HG03575 (cell line): ENCODE data around the gene BRD4.

Experiments used
- ATAC-seq: cut with Tn5 transposase; IDR thresholded peaks from one replicate; pipeline ENCODE4 v1.9.1; 2021; ENCODE audit not compliant: unreplicated experiment, insufficient number of reproducible peaks, low FRiP score; ENCODE audit errors: extremely low read depth

The BRD4 gene

DNA sequence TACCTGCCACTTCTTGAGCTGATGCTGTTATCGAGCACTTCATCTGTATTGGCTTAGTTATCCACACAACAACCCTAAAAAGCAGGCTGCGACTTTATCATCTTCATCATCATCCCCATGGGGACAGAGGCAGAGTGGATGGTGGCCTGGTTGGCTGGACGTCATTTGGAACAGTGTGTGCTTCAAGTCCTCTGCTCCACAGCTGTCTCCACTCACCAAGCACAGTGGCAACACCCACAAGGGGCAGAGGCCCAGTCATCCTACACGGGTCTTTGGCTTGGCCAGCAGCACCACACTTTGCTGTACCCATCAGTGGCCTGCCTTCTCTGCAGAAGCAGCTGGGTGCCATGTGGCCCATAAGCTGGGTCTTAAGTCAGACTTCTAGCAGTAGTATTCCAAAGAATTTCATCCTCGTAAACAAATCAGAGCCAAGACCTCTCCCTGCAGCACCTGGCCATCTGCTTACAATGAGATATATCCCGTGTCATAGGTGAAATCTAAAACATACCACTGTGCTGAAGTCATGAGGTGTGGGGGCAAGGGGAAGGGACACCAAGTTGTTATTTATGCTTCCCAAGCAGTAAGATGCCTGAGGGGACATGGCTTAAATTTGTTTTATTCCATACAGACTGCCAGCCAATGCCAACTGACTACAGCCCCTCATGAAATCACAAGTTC, 52.2 kb downstream of the BRD4 start:
- no peak for ATAC-seq

DNA sequence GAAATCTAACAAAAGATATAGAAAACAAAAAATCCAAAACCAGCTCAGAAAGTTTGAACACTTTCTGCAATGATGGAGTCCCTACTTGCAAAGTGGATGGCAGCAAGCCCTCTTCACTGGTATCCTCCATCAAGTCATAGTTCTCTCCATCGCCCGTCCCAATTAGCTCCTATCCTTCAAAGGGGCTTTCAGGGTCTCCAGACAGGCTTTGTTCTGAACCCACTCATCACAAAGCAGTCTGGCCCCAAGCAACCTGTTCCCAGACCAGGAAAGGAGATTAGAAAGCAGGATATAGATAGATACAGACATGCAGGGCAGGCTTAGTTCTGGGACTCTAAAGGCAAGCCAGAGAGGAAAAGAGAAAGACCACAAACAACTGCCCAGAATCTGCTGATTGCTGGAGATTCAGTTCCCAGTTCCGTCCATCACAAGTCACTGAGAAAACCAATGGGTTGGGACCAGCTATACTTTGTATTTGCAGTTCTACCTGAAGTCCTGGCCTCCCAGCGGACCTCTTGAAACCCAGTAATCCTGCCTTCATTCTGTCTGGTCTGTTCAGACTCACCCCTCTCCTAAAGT, 52.9 kb downstream of the BRD4 start:
- no peak for ATAC-seq

DNA sequence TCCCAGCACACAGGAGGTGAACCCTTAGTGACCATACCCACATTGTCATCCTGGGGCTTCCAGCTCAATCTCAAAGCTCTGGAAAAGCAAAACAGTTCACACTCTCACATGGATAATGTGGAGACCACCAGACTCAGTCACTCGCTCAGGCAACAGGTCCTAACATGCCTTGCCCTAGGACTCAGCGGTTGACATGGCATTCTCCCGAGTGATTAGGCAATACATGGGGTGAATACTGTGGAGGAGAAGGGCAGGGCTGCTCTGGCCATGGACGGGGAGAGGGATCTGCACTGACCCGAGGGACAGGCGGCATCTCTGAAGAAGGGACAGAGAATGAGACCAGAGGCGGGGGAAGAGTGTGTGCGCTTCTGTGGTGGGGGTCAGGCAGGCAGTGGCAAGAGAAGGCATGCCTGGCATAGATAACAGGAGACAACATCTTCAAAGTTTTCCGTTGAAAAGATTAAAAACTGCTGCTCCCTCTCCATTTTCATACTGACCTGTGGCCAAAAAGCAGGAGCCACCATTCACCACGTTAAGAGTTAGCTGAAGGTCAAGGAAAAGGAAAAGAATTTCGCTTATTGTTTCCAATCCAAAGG, 55.6 kb downstream of the BRD4 start:
- ATAC-seq, result no peak

DNA sequence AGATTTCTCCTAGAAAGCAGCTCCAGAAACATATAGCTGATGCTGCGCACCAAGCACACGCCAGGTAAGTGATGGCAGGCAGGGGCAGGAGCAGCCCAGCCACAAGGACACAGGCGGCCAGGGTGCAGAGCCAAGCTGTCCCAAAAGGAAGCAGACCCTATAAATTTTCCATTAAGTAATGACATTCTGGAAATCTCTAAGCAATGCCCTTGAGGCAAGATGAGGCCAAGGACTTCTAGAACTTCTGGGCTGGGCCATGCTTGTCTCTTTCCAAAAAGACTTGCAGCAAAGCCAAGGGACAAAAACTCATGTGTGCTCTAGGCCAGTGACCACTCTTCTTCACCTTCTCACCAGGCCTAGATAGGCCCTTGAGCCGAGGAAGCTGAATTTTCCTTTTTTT, 57.9 kb downstream of the BRD4 start:
- no peak for ATAC-seq

DNA sequence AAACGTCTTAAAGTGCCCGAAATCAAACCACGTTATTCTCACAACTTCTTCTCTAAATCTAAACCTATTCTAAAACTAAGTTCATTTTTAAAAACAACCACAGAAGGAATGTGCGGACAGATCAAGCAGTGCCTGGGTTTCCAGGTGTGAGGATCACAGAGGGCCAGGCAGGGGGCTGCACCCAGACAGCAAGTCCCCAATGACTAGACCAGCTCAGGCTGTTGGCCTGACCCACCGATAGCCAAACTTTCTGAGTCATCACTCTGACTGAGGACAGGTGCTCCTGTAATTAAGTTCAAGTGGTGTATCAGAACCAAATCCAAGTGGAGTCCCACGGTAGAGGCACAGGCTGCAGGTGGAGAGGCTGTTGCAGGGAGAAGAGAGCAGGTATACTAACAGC, 62.5 kb downstream of the BRD4 start:
- ATAC-seq, result no peak

DNA sequence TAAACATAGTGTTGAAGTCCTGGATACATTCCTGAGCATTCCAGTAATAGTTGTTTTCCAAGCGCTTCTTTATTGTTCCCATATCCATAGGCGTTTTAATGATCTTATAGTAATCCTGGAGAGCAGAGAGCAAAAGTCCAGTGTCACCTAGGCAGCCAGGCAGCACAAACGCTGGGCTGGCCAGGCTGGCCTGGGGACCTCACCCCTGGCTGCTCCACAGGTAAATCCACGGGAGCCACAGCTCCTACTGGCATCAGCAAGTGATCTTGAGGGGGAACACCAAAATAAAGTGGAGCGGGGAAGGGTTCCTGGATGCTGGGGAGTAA, 63.4 kb downstream of the BRD4 start:
- no peak for ATAC-seq

DNA sequence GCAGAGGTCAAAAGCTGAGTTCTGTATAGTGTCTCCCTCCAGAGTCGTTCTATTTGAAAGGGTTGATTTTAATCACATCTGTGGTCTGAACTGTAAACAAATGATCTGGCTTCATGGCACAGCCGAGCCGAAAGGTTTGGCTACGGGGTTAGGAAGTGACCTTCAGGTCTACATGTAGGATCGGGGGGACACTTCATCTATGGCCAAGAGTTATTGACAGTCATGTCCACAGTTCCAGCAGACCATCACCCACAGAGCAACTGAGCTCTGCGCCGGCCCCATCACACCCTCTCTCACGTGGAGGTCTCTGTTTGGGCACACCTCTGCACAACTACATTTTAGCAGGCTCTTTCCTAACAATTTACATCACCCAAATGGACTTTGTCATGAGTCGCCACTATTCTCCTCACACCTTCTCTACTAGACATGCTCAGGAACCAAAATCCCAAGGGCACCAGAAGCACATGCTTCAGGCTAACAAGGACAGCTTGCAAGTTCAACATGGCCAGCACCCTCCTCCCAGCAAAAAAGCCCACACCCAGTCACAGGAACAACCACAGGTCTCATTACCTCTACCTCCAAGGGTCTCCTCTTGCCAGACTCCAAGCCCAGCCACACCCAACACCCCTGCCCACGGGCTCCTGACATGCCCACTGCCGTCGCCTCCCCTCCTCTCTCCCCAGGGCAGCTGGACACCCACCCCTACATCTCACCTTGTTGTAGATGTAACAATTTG, 64.0 kb downstream of the BRD4 start:
- ATAC-seq, result no peak

DNA sequence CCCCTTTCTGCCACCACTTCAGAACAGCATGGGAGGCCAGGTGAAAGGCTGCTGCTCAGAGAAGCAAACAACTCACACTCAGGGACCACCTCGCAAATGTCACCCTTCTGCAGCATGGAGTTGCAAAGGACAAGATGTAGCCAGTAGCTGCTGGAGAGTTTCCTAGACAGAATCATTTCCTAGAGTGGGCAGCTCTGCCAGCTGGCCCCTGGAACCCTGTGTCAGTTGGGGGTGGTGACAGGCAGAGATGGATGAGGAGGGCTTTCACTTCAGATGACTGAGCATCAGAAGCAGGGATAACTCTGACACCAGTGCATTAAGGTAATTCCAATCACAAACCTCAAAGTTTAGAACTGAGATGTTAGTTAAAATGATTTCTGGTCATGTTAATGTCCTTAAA, 65.7 kb downstream of the BRD4 start:
- ATAC-seq, result no peak

DNA sequence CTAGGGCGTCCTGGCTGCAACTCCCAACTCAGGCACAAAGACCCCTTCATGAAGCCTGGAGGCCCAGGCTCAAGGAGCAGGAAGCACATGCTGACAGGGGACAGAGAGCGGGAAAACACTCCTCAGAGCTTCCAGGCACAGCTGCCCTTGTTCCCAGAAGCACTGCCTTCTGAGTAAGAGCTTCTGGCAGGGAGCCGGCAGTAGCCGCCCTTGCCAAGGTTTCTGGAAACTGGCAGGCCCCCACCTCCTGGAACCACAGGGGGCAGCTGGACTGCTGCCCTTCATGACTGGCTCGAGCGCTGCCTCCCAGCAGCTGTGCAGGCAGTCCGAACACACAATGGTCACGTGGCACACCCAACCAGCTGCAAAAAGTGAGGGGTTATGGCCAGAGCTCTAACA, 66.5 kb downstream of the BRD4 start:
- no peak for ATAC-seq

DNA sequence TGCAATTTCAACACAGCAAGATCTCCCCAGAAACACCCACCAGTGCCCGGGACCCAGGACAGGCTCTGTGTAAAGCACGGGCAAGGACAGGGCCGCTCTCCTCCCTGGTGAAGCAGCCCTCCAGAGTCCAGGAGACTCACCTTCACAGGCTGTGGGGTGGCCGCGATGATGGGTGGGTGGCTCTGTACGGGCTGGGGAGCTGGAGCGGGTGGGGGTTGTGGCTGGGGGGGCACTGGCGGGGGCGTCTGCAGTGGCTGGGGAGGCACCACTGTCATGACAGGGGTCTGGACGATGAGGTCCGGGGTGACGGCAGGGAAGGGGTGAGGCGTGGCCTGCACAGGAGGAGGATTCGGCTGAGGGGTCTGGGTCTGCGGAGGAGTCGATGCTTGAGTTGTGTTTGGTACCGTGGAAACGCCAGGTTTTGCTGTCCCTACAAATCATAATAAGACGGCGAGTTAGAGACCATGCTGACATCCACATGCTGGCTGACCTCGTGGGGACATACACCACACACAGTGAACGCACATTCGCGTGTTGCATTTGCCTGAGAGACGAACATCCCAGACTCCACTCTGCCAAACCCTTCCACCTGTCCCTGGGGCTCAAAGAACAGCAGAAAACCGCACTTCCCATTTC, 67.0 kb downstream of the BRD4 start:
- ATAC-seq, result no peak

DNA sequence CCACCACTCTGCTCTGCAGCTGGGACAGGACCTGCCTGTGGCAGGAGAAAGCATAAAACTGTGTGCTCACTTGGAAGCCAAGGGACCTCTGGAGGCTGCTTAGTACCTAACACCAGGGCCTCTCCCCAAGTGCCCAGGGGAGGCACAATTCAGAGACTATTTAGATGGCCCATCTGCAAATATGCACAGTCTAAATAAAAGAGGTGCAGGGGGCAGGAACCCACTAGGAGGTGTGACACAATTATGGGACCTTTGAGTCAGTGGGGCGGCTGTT, 67.5 kb downstream of the BRD4 start:
- ATAC-seq, result no peak

DNA sequence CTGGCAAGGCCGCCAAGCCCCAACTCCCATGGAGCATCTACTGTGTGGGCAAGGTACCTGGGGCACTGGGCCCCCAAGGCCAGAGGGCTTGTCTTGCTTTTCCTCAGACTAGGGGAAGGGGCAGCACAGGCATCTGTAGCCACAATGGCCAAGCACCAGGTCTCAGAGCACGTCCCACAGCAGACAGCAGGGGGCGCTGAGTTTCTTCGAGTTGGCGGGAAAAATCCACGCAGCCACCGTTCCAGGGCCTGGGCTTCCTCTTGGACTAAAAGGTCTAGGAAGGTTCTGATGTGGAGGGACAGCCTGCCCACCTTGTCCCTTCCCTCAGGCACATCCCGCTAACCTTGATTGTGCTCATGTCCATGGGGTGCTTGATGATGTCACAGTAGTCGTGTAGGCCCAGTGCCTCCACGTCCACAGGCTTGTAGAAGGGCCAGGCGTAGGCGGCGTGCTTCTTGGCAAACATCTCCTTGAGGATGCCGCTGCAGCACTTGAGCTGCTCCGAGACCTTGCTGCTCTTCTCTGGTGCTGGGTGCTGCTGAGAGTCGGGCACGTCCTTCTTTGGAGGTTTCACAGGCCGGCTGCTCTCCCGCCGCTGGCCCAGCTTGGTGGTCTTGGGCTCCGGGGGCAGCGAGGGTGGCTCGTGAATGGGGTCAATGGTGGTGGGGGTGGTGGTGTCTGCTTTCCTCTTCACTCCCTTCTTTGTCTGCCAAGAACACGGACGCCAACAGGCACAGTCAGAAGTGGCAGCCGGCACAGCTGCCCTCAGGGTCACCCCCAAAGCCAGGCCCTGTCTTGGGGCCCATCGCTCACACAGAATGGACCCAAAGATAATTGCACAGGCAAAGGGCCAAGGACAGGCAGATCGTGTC, 68.0 kb downstream of the BRD4 start:
- no peak for ATAC-seq

DNA sequence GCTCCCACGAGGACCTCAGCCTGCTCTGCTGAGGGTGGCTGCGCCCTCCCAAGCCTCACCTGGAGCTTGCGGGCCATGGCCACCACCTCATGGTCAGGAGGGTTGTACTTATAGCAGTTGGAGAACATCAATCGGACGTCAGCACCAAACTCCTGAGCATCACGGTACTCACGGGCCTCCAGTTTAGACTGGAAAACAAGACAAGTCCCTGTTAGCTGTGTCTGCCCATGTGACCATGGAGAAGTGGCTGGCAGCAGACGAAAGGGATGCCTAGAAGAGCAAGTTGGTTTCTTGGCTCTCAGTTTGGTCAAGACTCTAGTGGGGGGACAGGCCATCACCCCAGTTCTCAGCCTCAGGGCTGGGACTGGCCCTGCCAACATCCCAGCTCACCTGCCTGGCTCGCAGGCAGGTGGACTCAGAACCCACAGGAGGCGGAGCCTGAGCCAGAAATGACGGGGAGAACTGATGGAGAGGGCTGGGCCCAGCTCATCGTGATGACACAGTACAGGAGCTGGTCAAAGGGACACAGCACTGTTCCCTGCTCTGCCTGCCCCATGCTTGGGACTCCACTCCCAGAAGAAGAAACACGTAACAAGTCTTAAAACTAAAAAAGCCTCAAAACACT, 68.9 kb downstream of the BRD4 start:
- ATAC-seq, result no peak

DNA sequence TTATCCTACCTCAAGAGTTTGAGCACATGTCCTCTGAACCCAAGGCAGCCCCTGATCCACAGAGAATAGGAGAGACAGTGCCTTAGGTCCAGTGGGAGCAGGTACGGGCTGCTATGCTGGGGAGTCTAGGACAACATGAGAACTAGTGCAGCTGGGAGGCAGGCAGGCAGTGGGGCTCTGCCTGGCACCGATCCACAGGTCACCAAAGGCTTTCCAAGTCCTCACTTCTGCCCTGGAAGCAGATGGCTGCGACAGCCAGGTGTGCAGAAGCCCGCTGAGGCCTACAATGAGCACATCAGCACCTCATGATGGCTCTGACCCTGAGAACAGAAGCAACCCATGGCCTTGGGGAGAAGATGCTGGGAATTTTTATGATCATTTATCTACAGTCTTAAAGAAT, 70.3 kb downstream of the BRD4 start:
- no peak for ATAC-seq

DNA sequence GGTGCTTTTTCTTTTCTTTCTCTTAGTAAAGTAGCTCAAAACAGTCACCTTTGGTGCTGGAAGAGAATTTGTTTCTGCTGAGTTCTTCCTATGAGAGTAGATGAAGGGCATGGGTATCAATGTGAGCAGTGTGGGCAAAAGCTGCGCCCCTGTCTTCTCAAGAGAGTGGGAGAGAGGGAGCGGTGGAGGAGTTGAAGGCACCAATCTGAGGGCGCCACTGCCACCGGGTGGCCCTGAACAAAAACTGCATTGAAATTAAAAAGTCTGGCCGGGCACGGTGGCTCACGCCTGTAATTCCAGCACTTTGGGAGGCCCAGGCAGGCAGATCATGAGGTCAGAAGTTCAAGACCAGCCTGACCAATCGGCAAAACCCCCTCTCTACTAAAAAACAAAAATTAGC, 71.4 kb downstream of the BRD4 start:
- no peak for ATAC-seq

DNA sequence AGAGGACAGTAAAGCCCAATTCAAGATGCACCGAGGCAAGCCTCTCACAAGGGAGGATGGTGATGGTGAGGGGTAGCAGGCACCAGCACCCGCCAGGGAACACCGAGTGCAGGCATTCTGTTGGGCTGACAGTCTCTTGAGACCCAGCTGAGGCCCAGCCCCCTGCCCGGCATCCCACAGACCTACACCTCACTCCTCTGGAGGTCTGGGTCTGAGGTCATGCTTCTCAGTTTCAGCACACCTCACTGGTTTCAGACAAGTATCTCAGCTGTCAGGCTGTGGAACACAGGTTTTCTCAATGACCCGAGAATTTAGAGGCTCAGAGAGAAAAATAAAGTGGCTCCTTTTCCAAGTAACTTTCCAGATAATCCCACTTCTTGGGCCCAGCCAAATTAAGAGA, 72.4 kb downstream of the BRD4 start:
- no peak for ATAC-seq

DNA sequence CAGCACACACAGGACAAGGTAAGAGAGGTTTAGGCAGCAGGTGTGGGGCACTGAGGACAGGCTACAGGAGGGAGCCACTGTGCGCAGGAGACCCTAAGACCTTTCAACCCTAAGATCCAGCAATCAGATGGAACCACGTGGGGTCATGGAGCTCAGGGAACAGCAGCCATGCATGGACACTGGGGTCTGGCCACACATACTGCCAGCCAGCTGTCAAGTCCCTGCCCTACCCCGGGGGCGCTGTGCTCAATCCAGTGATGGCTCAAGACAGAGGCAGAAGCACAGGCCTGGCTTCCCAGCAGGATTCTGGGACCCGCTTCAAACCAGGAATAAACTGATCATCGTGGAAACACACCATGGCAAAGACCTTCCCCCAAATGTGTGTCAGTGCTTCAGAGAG, 74.6 kb downstream of the BRD4 start:
- no peak for ATAC-seq

DNA sequence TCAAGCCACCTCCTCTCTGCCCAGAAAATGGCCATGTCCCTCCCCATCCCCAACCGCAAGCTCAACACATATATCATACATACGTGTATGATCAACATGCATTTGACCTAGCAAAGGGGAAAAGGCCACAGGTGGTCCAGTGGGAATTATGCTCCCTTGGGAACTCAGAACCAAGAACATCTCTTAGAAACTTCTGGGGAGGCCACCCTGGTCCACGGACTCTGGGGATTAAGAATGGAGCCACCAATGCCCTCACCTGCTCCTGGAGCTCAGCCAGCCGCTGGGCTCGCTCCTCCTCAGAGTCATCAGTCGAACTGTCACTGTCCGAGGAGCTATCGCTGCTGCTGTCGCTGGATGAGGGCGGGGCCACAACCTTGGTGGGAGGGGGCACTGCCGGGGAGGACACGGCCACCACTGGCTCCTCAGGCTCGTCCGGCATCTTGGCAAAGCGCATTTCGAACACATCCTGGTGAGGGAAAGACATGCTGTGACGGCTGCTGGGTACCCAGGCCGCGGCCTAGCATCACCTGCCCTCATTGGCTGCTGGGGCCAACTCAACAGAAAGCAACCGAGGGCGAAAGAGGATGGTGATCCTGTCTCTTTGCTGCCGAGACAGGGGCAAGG, 75.5 kb downstream of the BRD4 start:
- ATAC-seq, result no peak
